ENCODE data around the gene LYPD6B.

The LYPD6B gene

DNA sequence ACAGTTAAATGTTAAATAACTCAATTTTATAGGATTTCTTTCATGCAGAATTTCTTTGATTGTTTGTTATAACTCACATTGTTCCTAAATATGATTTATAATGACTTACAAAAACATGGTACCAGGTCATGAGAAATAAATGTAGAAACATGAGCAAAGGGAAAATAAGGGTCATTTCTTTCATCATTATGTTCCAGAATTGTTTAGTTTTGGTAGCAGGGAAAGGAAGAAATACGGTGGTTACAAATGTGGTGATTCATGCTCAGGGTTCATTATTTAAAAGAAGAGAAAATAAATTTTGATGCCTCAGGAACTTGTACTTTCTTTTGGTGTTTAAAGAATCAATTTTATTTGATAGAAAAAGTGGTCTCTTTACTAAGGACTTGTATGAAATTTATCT, 4.4 kb downstream of the LYPD6B start:
- DNase-seq (ENCODE audit: low spot score) = no peak

DNA sequence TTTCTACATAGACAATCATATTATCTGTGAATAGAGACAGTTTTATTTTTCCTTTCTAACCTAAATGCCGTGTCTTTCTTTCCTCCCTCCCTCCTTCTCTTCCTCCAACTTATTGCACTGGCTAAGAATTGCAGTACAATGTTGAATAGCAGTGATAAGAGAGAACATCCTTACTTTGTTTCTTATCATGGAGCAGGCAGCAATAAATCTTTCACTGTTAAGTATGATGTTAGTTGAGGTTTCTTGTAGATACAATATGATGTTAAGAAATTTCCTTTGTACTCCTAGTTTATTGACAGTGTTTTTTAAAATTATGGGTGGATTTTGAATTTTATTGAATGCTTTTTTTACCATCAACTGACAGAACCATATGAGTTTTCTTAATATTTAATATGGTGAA, 6.0 kb downstream of the LYPD6B start:
- DNase-seq (ENCODE audit: low spot score) = no peak

DNA sequence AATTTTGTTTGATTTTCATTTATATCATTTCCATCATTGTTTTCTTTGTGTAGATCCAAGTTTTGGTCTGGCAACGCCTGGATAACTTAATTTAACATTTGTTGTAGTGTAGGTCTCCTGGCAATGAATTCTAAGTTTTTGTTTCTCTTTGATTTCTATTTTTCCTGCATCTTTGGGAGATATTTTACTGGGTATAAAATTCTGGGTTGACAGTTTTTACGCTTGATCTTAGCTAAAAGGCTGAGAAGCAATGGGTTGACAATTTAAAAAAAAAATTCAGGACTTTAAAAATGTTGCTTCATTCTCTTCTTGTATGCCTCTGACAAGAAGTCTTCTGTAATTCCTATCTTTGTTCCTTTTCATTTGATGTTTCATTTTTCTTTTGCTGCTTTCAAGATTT, 8.6 kb downstream of the LYPD6B start:
- no peak for DNase-seq (ENCODE audit: low spot score)

DNA sequence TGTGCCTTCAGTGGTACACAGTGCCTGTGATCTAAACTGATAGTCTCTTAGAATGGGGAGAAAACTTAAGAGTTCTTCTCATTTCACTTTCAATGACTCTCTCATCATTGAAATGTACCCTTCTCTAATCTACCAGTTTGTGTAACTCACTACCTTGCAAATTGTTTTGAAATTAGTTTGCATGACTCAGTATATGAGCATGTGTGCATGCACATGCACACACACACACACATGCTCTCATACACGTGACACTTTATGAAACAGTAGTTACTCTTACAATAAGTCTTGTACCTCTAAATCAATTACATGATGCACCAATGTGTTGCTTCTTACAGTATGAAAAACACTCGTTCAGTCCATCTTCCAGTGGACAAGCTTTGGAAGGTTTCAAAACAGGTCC, 10.6 kb downstream of the LYPD6B start:
- DNase-seq (ENCODE audit: low spot score) = no peak

DNA sequence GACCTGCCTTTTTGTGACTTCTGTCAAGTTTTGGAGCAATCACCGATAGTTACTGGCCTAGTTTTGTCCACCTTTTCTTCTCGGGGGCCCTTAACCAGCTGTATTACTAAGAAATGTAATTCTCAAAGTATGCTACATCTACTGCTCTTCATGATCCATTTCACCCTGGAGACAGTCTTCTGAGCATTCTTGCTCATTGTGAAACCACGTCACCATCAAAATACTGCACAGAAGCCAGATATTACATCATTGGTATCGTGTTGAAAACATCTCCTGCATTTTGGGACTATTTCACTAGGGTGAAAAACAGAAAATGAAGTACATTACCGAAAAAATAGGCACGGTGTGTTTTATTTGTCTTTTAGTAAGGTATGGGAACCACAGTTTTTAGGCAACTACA, 11.7 kb downstream of the LYPD6B start:
- DNase-seq (ENCODE audit: low spot score) = no peak

DNA sequence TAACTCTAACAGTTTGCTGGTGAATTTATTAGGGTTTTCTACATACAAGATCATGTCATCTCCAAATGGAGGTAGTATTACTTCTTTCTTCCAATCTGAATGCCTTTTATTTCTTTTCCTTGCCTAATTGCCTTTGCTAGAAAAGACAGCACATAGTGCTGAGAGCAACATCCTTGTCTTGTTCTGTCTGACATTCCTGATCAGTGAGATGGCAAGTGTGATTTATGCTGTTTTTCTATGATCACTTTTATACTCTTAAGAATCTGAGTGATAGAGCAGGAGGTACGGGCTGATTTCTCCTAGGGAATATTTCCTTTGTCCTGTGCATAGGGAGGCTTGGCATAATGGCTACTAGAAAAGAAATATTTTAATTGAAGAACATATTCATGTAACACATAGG, 17.3 kb downstream of the LYPD6B start:
- no peak for DNase-seq (ENCODE audit: low spot score)

DNA sequence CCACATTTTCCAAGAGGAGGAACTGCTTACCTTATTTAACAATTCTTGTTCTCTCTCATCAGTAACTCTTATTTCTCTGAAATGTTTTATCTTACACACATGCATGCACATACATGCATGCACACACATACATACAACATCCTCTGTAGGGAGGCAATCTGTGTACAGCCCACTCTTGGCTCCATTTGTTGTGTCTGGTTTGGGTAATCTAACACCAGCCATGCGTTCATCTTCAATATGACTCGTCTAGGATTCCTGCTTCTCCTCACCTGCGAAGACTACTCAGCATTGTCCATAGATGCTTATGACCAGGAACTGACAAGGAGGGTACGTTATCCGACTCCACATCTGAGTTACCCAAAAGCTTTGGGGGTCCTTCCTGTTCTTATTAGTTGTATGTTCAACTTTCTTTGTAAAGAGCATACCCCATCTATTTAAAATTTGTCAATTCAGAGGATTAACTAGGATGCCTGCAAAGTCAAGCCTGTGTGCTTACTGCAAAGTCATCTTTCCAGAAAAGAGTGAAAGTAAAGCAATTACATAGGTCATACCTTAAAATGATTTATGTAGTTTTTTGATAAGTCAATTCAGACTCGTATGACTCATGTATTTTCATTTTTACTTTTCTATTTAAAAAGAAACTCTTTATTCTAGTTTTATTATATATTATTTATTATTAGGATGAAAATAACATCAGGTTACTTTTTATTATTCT, 18.2 kb downstream of the LYPD6B start:
- no peak for DNase-seq (ENCODE audit: low spot score)

DNA sequence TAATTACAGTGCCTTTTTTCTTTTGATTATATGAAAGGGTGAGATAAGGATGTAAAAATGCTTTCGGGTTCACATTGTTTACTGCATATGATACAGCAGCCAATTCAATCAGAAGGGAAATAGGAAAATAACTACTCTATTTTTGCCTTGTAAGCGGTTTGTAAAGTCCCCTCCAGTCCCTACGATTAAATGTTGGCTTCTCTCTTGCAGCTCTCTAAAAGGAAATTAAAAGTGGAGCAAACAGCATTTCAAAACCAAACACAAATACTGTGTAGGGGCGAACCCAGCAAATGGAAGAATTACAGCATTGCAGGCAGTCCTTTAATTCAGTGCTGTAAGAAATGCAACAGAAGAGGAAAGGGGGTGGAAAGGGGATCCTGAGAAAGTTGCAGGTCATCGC, 18.9 kb downstream of the LYPD6B start:
- DNase-seq (ENCODE audit: low spot score) = no peak

DNA sequence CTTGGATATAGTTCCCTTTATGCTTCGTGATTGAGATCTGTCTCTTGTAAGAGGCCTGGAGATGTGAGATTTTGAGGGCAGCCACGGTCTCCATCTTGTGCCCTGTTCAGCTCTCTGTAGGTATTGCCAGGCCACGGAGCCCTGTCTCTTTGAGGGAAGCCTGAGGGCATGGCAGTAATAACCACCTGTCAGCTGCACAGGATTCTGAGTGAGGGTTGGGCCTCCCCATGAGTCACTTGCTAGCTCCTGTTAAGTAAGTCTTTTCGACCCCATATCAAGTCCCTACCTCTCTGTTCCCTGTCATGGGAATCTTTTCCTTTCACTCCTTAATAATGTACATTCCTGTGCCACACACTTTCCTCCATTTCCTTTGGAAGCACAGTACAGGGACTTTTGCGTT, 20.4 kb downstream of the LYPD6B start:
- no peak for DNase-seq (ENCODE audit: low spot score)

DNA sequence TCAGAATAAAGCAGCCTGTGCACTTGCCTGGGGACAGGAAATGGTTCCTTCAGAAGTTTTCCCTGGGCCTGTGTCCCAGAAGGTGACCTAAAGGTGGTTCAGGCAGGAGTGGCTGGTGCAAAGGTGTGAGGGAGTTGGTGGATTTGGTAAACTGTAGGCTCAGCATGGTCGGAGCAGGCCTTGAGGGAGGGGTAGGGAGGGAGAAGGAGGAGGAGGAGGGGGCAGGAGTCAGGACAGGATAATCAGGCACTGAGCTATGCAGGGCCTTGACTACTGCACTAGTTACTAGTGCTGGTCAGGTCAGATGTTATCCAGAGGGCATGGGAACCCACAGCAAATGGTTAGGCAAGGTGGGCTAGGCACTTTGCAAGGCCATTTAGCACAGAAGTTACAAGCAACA, 21.3 kb downstream of the LYPD6B start:
- no peak for DNase-seq (ENCODE audit: low spot score)

DNA sequence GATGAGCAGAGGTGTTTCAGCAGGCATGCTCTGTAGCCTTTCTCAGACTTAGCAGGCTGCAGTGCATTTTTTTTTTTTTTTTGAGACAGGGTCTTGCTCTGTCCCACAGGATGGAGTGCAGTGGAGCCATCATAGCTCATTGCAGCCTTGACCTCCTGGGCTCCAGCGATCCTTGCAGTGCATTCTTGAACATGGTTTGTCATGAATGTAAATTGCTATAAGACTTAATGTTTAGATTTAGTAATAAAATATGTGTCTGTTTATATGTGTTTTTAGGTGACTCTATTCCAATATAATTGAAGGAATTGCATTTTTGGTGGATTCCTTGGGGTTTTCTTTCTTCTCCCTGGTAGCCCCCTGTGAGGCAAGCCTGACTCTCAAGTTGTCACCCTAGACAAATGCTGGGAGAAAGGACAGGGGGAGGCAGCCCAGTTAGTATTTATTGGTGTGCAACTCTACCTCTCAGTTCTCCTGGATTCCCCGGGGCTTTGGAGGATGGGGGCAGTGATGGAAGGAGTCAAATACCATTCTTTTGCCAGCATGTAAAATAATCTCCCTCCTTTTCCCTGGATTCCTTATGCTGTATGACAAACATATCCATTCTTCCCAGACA, 22.7 kb downstream of the LYPD6B start:
- DNase-seq (ENCODE audit: low spot score) = no peak

DNA sequence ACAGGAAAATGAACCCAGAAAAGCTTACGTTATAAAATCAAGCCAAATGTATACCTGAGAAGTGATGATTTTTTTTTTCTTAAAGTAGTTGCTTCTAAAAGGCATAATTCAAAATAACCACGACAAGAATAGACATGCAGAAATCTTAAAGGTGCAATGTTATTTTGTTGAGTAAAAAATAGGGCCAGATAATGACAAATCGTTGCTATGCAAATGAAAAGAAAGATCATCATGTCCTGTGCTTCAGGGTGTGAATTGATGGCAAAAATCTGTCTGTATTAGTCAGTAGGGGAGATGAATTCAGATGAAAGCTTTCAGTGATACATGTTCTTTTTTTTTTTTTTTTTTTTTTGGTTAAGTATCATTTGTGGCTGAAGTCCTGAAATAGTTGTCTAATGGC, 24.0 kb downstream of the LYPD6B start:
- no peak for DNase-seq (ENCODE audit: low spot score)

DNA sequence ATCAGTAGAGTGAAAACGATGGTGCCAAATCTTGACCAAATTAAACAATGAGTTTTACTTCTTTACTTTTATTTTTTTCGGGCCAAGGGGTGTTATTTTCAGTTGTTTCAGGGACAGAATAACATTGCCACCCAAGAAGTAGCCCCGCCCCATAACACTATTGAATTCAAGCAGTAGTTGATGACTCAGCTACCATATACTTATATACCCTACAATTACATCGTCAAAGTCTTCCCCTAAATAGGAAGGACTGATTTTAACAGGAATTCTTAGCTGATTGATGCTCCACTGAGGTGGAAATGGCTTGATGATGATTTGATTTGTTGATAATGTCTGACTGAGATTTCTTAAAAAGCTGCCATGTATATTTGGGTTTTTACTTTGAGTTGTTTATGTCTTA, 24.7 kb downstream of the LYPD6B start:
- DNase-seq (ENCODE audit: low spot score) = no peak

DNA sequence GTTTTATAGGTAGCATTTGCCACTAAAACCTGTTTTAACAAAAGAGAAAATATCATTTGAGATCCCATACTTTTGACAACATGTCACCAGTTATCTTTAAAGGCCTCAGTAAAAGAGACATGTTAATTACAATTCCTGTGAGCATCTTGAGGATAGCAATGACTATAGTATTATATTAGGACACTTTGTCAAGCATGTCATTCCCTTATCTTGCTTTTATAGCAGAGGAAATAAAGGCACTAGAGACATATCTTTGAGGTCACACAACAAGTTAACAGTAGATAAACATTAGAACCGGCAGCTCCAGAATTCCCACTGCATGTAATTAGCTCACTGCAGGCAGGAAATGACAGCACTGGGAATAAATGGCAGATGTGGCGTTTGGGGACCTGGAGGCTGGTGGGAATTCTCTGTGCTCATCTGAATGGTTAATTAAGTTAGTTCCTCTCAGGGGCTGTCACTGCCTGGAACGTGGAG, 25.9 kb downstream of the LYPD6B start:
- DNase-seq (ENCODE audit: low spot score) = no peak

DNA sequence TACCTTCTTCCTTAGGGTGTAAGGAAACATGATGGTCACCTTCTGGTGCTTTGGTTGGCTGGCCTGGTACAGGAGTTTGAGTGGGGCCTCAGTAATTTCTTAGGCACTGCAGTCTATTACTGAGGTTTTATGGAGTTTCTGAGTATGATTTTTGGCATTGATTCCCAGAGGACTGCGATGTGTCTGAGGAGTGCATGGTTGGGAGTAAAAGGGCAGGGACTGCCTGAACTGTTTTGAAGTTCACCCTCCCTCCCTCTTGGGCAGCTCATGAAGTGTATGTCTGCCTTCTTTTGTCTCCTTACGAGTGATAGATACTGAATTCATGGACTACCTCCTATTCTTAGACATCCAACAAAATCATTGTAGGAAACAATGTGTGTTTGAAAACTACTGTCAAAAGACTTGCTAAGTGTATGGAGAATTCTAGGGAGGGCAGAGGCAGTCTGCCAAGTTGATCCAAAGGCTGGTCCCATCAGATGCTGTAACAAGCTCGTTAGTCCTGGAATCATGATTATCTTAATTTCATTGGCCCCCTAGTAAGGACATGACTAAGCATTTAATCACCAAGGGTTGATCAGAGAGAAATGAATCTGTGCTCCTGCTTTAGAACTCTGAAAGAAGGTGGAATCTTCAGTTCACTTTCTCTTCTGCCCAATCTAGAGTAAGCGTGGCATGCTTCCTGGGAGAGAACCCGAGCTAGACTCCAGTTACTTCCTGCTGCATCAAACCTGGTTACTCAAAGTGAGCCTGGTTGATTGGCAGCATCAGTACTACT, 26.5 kb downstream of the LYPD6B start:
- no peak for DNase-seq (ENCODE audit: low spot score)

DNA sequence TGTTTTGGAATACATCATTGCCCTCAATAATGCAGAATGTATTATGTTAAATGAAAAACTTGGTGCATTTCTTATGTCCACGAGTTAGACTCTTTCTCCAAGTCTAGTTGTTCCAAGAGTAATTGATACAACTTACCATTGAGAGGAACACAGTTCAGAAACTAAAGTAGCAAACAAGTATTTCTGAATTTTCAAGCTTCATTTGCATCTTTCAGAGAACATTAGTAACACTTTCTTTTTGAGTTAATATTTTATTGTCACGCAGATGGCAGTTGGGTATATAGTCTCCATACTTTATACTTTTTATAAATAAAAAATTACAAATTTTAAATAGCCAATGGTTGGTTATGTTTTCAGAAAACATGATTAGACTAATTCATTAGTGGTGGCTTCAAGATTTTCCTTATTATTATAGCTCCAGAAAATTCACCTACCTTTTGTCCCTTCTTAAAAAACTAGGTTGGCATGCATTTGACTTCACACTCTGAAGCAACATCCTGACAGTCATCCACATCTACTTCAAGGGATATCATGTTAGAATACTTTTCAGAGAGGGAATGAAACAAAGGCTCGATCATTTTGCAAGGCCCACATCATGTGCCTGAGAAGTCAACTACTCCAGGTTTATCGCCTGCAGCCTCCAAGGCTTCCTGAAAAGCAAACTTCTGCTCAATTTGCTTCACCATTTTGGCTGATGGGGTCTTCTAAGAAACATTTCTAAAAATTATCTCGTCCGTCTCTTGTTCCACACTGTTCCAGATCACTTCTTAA, 29.9 kb downstream of the LYPD6B start:
- DNase-seq (ENCODE audit: low spot score) = no peak

DNA sequence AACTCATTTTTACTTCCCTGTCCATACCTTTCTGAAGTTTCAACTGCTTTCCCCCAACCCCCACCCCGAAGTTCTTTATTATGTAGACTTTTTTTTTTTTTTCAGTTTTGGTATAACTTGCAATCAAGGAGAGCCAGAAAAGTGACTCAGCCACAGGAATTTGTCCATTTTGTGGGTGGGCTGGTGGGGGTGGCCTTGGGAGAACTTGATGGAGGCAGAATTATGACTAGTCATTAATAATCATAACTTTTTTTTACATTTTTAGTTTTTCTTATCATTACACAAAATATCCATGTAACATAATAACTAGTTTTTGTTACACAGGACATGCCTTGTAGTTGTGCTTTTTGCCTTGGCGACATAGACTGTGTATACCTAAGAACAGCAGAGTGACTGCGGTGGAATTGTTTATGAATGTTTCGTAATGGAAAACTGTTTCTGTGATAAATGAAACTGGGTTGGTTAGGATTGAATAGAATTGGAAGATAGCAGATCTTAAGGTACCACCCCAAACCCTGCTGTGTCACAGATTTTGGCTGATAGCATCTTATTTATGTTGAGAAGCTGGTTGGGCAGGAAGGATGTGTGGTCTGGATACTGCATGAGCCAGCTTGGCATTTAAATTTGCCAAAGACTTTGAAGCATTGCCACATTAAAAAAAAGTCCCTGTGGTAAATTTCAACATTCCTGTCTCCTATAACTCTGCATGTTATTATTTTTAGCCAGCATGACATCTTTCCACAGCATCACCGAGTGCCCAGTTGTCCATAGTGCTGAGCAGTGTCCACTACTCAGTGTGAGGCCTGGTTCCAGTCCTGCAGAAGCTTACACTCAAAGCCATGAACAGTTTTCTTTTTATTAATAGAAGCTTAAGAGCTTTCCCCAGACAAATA, 30.7 kb downstream of the LYPD6B start:
- no peak for DNase-seq (ENCODE audit: low spot score)

DNA sequence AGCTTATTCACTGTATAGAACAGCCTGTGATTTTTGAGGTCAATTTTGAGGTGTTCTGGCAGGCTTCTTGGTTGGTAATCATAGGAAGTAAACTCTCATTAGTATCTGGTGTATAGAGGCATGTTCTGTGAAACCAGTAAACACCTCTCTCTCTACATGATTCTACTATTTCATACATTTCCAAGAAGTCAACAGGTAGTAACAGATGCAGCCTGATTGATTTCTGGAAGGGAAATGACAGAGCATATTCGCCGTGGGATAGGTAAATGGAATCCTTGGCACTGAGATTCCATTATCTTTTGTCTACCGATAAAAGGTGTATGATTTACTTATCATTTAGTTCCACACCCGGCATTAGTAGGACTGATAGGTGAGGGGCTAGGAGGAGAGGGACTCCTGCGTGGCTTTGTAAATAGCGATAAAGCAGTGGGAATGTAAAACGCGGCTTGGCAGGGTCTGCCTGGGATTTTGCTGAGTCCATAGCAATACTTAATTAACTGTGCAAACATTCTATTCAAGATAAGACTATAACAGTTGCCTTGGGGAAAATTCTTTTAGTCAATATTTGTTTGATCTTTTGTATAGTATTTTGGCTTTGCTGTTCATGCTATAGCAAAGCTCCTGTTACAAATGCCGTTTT, 32.3 kb downstream of the LYPD6B start:
- no peak for DNase-seq (ENCODE audit: low spot score)

DNA sequence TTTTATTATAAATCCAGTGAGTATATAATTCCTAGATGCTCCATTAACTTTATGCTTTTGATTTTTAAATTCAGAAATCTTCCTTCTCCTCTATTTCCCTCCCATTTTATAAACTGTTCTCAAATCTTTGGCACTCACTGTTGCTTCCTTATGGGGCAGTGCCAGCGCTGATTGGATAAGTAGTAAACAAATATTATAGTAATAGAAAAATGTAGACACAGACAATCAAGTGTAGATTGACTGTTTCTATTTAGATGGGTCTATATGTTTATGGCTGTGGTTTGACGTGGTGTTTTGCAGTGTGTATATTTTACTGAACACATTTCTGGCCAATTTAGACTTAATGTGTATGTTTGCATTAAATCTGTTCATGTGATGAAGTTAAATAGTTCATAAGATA, 36.6 kb downstream of the LYPD6B start:
- DNase-seq (ENCODE audit: low spot score) = no peak

DNA sequence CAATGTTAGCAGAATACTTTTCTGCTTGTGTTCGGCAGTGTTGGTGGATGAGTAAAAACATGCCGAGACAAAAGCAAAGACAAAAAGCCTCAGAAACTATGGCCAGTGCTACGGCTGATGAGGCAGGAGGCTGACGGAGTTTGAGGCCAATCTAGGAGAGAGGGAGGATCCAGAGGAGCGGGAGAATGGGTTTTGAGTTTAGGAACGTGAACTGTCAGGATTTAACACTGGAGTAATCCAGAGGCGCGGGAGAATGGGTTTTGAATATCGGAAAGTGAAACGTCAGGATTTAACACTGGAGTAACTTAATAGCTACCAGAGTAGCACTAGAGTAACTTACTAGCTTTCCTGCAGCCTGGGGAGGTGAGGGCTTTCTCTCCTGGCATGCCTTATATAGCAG, 37.4 kb downstream of the LYPD6B start:
- DNase-seq (ENCODE audit: low spot score) = no peak

DNA sequence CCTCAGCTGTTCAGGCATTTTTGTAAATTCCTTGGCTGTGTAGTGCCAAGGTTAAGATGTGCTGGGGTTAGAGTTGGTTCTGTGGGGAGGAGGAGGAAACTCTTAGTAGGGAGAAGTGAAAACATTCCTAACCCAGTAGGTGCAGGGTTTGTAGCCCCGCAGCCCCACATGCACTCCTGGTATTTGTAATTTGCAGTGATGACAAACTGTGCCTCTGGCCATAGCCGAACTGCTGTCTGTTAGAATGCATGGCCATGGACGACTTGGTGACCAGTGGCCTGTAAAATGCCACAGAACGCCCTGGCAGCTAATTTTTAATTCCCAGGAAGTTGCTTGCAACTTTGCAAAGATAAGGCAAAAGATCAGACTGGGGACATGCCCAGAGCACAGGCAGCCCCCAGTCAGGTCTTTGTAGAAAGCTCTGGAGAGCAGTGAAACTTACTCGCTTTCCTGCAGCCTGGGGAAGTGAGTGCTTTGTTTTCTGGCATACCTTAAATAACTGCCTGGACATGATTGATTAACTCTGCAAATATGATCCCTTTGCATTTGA, 38.4 kb downstream of the LYPD6B start:
- DNase-seq (ENCODE audit: low spot score) = no peak
